Measurements from ENCODE around the gene RPL38. TPM values are rescaled to one million over a fixed set of nuclear protein-coding genes. Genes with fewer than 3 reads are reported as not detected.

Gene RPL38
- total RNA-seq, 1 donor from 2014 or later, result 919 TPM

Other genes with a start within 250 kb of the RPL38 start
- 8.0 and 9.8 TPM in 2 replicates for gene TTYH2, start 9.9 kb downstream of the RPL38 start, total RNA-seq
- gene DNAI2, start 70.6 kb downstream of the RPL38 start, total RNA-seq, result not detected in 2 replicates
- gene KIF19, start 122.5 kb downstream of the RPL38 start, total RNA-seq, result not detected in 2 replicates
- not detected in 2 replicates for gene BTBD17, start 158.2 kb downstream of the RPL38 start, total RNA-seq
- not detected in 2 replicates for gene GPR142, start 163.8 kb downstream of the RPL38 start, total RNA-seq
- gene GPRC5C, start 228.4 kb downstream of the RPL38 start, total RNA-seq, result 65.3 and 70.4 TPM in 2 replicates